HG03460 (cell line): ENCODE measurements around the gene PNMA8C.
"Not testable (repeated sequence)": the region's sequence is repeated elsewhere in the genome, so short reads cannot be mapped to it uniquely, and the experiment has no call there.

ENCODE experiments used
- ATAC-seq: cut with Tn5 transposase; IDR thresholded peaks from one replicate; pipeline ENCODE4 v1.9.1; 2021; ENCODE audit not compliant: unreplicated experiment

Gene PNMA8C

GRCh38 chr19:46411925-46412649, 16.6 kb downstream of the PNMA8C start:
- ATAC-seq, result no peak

DNA sequence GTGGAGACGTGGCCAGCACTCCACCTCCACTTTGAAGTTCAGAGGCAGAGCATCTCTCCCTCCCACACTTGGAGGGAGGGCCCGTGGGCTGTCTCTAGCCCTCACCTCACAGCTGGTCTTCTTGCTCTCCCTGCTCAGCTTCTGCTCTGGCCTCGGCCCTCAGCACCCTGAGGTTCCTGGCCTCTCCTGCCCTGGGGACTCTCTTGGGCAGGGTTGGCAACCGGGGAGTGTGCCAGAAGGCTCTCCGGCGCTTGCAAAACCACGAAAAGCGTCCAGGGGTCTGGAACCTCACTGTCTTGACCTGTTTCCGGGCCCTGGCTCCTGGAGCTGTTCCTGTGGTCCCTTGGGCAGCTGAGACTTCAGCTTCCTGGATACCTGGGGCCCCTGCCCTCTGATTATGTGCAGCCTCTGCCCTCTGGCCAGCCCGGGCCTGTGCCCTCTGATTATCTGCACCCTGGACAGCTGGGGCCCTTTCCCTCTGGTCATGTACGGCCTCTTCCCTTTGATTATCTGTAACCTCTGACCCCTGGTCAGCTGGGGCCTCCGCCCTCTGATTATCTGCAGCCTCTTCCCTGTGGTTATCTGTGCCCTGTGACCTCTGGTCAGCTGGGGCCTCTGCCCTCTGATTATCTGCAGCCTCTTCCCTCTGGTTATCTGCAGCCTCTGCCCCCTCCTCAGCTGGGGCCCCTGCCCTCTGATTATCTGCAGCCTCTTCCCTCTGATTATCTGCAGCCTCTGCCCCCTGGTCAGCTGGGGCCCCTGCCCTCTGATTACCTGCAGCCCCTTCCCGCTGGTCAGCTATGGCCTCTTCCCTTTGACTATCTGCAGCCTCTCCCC, 17.4 kb downstream of the PNMA8C start:
- no peak for ATAC-seq

GRCh38 chr19:46410205-46411087, 18.3 kb downstream of the PNMA8C start:
- ATAC-seq, result no peak

- no peak for ATAC-seq
These were observed 19.5 kb downstream of the PNMA8C start for GRCh38 chr19:46409191-46409590.

GRCh38 chr19:46408664-46409039, 20.1 kb downstream of the PNMA8C start:
- ATAC-seq, result no peak

- ATAC-seq, result no peak
These were observed 20.7 kb downstream of the PNMA8C start for GRCh38 chr19:46407856-46408663.

DNA sequence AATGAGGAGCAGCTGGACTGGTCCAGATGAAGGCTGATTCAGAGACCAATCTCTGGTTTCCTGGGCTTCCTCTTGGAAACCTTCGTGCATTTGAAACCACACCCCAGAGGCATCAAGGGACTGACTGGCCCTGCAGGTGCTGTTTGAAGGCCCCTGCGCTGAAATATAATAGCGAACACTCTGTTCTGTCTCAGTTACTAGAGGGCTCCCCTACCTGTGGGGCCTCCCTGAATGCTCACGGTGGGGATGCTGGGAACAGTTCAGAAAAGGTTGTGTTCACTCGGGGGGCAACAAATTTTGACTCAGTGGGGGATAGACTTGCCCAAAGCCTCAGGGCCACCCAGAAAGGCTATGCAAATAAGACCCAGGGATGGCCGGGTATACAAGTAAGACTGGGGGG, 21.8 kb downstream of the PNMA8C start:
- no peak for ATAC-seq

DNA sequence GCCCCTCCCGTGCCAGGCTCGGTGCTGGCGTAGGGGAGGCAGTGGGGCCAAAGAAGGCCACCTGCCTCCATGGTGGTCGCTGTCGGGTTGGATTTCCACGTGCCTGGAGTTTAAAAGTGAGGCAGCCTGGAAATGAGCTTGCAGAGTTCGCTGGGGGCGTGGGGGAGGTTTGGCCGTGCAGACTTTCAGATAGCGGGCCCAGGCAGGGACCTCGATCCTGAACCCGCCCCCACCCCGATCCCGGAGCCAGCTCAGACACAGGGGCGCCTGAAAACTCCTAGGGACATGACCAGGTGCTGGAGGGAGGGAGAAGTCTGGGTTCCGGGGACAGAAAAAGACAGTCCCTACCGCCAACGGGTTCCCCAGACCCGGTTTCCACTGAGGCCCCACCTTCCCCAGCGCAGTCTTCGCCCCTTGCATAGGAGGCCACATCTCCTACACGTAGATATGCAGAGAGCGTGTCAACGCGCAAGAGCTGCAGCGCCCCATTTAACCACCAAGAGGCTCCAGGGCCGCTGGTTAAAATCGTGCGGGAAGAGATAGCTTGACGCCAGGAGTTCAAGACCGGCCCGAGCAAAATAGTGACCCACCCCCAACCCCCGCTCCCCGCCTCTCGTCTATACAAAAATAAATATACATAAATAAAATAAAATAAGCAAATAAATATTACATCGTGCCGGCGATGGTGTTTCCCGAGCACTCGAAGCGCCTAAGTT, 23.8 kb downstream of the PNMA8C start:
- no peak for ATAC-seq

DNA sequence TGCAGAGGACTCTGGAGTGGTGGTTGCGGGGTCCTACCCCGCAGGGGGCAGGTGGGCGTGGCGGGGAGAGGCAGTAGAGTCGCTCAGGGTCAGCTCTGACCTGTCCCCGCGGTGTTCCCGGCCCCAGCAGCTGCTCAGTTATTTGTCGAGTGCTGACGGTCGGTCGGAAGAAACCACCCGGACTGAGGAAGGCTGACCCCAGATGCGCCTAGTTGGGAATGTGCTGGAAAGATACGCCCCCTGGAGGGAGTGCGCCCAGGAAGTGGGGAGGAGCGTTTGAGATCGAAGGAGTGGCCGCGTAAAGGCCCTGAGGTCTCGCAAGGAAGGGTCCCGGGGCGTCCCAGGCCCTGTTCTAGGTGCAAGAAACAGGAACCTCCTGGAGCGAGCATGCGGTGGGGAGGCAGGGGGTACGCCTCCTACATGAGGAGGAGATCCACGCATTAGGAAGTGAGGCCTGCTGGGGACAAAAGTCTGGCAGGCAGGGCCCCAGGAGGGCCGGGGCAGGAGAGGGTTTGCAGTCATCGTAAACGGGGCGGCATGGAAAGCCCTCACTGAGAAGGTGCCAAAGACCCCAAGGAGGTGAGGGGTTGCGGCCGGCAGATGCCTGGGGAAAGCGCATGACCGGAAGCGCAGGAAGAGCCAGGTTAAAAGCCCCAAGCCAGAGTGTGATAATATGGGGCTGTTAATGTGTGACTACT, 24.5 kb downstream of the PNMA8C start:
- ATAC-seq, result no peak

DNA sequence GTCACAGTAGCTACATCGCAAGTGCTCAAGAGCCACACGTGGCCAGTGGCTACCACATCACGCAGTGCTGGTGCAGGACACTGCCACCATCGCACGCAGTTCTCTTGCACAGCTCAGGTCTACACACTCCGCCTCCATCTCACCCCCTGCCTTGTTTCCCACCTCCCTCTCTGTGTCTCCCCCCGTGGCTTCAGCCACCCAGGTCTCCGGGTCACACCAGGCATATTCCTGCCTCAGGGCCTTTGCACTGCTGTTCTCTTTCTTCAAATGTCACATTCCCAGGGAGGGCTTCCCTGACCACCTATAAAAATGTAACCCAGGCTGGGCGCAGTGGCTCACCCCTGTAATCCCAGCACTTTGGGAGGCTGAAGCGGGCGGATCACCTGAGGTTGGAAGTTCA, 26.0 kb downstream of the PNMA8C start:
- ATAC-seq, result no peak

- not testable (repeated sequence) for ATAC-seq
These were observed 30.8 kb downstream of the PNMA8C start for GRCh38 chr19:46397801-46398479.

- ATAC-seq, result no peak
These were observed 34.3 kb downstream of the PNMA8C start for GRCh38 chr19:46394402-46394797.

DNA sequence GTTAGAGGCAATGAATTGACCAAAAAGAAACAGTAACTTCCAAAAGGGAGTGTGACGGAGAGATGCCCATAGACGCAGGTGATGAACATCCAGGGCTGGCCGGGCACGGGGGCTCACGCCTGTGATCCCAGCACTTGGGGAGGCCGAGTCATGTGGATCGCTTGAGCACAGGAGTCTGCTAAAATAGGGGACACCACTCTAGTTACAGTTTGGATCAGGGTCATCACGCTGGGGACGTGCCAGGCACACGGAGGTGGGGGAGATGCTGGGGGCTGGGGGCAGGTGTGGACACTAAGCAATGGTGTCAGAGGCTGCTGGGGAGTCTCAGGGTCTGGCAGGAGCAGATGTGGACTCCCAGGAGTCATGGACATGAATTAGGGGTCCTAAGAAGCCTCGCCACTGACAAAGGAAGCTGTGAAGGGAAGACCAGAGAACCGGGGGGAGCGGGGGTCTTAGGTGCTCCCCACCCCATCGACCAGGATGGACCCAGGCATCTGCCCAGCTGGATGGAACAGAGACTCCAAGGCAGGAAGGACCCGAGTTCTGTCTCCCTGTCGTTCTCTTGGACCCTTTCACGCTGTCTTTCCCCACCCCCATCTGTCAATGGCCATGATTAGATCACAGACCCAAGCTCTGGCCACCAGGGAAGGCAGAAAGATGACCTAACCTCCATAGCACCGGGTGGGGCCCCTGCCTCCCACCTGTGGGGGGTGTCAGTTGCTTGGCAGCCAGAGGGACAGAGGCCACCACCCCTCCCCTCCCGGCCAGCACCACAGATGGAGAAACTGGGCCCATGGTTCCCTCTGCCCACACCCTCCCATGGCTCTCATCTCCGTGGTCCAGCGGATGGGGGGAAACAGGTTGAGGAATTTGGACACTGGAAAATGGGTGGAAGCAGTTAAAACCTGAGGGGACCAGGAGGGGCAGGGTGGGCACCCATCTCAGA, 35.0 kb downstream of the PNMA8C start:
- no peak for ATAC-seq

DNA sequence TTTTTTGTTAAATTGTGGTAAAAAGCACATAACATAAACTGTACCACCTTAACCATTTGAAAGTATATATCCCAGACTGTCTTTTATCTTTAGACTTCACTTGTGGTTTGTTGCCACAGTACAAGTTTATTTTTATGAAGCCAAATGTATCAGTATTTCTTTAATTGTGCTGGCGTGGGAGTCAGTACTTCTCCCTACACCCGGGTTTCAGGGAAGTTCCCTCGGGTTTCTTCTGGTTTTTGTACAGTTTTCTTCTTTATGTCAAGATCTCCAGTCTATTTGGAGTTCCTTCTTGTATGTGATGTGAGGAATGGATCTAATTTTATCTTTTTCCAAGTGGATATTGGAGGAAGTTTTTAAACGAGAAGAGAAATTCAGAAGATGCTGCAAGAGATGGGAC, 35.9 kb downstream of the PNMA8C start:
- ATAC-seq, result no peak

GRCh38 chr19:46392252-46392801, 36.4 kb downstream of the PNMA8C start:
- ATAC-seq, result no peak

GRCh38 chr19:46391296-46392251, 37.2 kb downstream of the PNMA8C start:
- ATAC-seq, result no peak
